HG03571 (cell line): ENCODE measurements around the gene TTC17.
"Not testable (repeated sequence)": the region's sequence is repeated elsewhere in the genome, so short reads cannot be mapped to it uniquely, and the experiment has no call there.

Experiments
- ATAC-seq: cut with Tn5 transposase; IDR thresholded peaks from one replicate; pipeline ENCODE4 v1.9.1; 2021; ENCODE audit not compliant: unreplicated experiment

The TTC17 gene

DNA sequence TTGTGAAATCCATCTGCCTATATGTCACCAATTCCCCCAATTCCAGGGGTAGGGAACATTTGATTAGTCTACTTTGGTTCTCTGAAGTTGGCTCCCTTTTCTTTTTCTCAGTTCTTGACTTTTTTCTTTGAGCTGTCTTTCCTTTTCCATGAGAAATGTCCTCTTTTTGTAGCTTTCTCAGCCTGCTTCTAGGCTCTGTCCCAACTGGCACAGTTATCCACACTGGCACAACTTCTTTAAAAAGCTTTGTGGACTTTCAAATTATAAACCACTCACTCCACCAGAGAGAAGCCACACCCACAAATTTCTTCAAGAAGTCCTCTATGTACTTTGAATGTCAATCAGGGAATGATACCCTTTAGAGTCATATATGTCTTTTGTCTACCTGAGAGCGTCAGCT lies 100.5 kb downstream of the TTC17 start:
- ATAC-seq, result no peak

DNA sequence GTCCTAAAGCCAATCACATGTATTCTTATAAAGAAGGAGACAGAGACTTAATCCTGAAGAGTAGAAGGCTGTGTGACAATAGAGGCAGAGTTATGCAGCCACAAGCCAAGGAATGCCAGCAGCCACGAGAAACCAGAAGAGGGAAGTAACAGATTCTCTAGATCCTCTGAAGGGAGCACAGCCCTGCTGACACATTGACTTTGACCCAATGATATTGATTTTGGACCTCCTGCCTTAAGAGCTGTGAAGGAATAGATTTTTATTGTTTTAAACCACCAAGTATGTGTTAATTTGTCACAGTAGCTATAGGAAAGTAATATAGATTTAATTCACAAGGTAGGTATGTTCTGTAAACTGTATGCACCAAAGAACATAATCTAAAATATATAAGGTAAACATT lies 103.6 kb downstream of the TTC17 start:
- ATAC-seq, result no peak

DNA sequence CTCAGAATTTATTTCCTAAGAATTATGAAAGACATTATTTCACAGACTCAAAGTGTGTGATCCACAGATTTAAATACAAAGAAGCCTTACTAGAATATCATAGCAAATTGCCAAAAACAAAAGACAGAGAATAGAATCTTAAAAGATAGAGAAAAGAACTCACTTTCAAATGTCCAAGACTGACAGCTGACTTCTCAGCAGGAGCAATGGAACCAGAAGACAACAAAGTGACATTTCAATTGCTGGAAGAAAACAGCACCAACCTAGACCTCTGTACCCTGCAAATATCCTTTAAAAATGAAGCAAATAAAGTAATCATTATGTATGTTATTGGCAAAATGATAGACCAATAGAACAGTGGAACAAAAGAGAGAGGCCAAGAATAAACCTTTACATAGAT lies 109.2 kb downstream of the TTC17 start:
- ATAC-seq, result no peak

DNA sequence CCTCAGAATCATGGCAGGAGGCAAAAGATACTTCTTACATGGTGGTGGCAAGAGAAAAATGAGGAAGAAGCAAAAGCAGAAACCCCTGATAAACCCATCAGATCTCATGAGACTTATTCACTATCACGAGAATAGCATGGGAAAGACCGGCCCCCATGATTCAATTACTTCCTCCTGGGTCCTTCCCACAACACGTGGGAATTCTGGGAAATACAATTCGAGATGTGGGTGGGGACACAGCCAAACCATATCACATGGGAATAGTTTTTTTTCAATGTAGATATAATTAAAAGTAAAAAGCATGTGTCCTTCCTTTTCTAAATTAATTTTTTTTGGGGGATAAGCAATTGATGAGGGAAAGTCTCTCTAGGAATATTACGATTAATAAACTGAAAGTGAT lies 118.8 kb downstream of the TTC17 start:
- ATAC-seq, result not testable (repeated sequence)

DNA sequence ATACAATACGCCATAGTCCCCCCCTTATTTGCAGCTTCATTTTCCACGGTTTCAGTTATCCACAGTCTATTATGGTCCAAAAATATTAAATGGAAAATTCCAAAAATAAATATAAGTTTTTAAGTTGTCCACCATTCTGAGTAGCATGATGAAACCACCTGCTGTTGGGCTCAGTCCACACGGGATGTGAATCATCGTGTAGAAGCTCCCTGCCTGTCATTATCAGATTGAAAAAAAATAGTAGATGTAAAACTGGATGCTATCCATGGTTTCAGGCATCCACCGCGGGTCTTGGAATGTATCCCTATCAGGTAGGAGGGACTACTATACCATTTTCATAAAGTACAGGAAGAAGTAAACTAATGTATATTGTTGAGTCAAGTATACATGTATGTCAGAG lies 127.4 kb downstream of the TTC17 start:
- no peak for ATAC-seq

DNA sequence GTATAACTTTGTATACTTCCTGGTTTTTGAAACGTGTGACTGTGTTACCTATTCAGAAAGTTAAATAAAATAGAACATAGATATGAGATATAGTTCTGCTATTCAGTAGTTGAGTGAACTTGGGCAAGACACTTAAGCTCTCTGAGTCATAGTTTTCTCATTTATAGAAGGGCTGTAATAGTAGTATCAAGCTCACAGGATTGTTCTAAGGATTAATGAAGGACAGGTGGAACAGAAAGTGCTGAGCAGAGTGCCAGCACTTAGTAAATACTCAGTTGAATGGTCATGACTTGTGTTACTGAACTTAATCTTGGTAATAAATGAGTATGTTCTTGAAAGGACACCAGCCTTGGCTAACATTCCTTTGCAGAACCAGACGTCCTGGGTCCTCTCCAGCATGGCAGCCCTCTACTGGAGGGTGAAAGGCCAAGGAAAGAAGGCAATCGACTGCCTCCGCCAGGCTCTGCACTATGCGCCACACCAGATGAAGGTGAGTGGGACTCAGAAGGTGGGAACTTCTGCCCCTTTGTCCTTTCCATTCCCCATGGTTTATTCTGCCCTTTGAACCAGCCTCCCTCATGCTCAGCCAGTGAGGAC lies 131.2 kb downstream of the TTC17 start:
- no peak for ATAC-seq

DNA sequence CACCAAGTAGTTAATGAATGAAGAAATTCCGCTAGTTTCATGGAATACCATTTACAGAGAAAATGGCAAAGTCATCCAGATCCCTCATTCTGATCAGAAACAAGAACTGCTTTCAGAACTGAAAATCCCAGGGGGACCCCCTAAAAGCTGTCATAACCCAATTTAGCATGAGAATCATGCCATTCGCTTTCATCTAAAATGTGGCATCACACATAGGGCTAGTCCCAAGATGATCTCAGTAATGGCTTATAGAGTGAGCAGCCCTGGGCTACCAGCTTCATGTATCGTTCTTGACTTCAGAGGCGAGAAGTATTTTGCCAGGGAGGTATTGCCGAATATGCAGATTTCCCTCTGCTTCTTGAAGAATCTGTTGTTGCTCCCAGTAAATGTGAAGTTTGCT lies 134.0 kb downstream of the TTC17 start:
- ATAC-seq, result no peak

DNA sequence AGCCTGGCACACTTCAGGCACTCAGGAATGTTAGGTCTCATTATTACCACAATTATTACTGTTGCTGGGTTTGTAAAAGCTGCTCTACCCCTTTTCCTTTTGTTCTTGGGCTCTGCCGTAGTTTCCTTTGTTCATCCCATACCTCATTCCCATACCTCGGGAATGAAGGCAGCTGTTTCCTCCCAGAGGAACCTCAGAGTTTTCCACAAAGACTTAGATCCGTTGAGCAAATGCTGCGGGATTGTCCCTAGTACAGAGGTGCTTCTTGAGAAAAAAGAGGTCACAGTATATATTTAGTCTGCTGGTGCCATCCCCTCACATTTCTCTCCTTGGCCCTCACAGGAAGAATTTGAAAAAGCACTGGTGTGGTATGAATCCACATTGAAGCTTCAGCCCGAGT lies 134.7 kb downstream of the TTC17 start:
- ATAC-seq, result no peak

DNA sequence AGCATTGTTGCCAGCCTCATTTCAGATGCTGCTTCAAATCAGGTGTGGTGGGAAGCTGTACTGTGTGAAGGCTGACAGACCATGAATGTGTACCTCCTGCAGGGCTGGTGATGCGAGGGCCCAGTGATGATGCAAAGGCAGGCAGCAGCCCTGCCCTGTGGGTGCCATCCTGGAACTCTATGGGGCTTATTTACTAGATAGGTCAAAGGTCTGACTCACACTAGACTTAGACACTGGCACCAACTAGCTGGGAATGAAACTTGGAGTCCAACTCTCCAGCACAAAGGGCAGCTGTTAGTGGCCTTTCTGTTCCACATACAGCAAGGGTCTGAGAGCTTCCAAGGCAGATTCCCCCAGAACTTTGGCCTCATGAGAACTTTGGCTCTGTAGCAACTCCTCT lies 138.4 kb downstream of the TTC17 start:
- no peak for ATAC-seq

DNA sequence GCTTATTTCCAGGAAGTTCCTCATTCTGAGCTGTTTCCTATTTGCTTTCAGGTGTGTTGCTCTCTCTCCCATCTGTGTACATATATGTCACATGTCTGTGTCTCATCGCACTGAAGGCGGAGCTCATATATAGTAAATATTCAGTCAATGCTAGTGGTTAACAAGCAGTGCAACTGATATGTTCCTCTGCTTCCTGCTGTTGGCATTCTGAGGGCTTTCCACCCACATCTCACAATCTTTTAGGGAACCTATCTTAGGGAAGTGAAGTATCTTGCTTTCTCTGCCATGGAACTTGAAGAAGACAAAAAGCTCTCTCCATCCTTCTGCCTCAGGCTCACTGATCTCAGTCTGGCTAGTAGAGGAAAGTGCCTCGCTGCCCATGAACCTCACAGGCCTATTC lies 139.8 kb downstream of the TTC17 start:
- no peak for ATAC-seq

DNA sequence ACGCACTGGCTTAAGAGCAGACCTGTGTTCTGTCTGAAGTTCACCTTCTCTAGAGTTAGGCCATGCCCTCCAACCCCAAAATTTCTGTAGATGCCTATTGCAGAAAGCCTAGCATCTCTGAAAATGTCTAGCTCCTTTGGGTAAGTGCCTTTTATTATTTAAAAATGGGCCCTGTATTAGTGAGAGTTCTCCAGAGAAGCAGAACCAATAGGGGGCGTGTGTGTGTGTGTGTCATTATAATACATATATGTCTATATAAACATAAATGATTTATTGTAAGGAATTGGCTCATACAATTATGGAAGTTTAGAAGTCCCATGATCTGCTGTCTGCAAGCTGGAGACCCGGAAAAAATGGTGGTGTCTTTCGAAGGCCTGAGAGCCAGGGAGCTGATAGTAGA lies 144.7 kb downstream of the TTC17 start:
- no peak for ATAC-seq

DNA sequence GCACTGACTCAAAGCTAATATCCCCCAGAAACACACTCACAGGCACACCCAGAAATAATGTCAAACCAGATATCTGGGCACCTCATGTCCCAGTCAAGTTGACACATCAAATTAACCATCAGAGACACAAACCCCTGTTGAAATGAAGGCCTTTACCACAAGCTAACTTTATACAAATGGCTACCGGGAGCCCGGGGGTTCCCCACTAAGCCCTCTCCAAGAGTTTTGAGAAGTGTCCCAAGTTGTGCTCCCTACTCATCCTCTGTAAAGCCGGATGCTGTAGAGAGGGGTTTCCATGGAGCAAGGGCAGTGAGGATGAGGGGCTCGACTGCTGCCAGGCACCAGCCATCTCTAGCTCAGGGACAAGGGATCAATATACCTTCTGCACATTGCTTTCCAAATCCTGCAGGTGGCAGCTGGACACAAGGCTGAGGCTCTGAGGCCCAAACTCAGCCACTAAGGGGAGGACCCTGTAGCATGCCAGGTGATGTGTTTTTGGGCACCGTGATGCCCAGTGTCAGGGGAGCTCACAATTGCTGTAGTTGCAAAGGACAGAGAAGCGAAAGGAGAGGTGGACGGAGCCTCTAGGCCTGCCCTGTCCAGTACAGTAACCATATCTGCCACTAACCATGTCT lies 145.7 kb downstream of the TTC17 start:
- no peak for ATAC-seq

DNA sequence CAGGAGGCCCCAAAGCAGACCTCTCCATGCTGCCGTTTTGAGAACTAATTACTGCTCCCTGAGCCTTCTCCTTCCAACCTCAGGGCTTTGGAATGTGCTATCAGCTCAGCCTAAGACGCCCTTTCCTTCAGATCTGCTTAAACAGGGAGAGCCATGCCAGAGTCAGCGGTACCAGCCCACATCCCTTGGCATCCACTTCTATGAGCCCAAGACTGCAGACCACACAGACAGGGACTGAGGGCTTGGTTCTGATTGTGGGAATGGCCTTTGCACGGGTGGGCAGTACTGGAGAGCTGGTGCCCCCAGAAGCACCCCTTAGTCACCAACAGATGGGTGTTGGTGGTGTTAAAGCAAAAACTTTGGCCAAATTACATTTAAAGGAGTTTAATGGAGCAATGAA lies 146.5 kb downstream of the TTC17 start:
- ATAC-seq, result no peak

DNA sequence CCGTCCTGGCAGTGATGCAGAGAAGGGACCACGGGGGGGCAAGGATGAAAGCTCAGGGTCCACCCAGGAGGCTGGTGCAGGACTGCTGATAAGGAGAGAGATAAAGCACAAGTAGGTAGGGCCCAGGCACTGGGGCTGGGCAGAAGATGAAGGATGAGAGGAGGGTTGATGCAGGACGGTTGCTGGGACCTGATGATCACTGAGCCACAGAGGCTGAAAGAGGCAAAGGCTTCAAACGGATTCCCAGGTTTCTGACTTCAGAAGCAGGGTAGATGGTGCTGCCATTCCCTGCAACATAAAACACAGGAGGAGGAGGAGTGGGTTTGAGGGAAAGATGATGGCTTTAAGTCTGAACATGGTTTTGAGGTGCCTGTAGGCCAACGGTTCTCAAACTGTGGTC lies 148.5 kb downstream of the TTC17 start:
- no peak for ATAC-seq

DNA sequence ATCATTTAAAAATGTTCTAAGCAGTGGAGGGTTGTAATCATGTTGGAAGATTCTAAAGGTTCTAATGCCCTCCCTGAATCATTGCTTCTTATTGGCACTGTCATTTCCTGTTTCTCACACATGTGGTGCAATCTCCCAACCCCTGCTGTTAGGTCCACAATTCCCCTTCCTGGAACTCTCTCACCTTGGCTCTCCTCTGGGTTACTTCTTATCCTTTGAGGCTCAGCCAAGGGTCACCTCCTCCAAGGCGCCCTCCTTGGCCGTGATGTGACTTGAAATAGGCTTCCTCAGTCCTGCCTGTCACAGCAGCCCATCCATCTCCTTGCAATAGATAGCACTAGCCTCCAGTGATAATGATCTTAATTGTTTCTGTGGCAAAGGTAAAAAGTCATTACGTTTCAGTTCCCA lies 149.8 kb downstream of the TTC17 start:
- no peak for ATAC-seq

DNA sequence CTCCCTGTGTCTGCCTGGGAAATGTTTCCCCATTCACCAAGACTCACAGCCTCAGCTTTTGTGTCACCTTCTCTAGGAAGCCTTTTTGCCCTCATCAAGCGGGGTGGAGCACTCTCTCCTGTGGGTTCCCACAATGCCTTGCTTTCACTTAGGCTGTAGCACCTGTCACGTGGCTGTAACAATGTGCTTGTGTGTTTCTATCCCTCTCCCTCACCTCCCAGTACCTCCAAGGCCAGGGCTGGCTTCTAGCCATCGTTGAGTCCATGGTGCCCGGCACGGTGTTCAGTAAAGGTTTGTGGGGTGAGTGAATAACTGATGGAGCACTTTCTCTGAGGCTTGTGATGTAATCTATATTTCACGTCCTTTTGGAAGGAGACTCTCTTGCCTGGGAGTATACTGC lies 153.2 kb downstream of the TTC17 start:
- no peak for ATAC-seq

DNA sequence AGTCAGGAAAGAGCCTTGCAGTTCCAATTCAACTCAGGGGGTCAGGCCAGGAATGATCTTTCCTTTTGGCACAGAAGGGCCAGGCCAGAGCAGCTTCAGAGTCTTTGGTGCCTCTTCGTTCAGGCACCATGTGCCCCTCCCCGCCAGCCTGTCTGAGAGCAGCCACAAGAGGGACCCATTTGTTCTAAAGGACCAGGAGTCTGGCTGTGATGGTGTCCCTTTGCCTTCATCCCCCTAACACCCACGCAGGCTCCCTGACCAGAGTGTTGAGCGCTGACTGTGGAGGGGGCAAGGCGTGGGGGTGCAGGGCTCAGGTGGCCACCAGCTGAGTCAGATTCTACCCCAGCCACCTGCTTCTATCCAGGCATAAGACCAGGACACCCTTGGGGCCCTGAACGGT lies 156.4 kb downstream of the TTC17 start:
- no peak for ATAC-seq

DNA sequence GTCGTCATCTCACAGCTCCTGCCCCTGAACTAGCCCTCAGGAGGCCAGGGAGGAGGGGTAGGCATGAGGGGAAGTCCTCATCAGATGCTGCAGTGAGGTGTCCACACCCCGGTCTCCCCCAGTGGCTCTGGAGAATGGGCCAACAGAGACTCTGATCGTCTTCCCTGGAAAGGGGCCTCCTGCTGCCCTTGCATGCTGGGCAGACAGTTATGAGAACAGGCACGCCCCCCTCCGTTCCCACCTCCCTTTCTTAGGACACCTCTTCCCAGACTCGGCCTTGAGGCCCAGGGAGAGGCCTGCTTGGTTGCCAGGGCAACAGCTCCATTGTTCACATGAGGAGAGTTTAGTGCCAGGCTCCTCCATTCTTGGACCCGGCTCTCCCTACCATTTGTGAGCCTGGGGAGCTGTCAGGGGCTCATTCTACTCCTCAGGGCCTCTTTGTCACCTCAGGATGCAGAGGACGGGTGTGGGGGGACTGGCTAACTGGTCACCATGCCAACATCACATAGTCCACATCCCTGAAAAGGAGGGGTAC lies 157.7 kb downstream of the TTC17 start:
- no peak for ATAC-seq

DNA sequence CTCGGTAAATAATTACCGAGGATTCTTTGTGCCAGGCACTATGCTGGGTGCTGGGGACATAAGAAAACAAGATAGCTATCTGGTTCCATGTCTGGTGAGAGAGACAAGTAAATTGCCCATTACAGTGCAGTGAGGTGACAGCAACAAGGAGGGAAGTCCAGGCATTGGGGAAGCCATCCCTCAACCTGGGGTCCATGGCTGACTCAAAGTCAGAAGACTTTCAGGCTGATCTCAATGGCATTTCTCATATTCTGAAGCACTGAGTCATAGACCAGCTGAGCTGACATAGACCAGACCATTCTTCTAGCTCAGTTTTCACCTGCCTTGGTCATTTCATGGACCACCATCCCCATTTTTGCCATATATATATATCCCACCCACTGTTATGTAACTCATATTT lies 158.8 kb downstream of the TTC17 start:
- ATAC-seq, result no peak

DNA sequence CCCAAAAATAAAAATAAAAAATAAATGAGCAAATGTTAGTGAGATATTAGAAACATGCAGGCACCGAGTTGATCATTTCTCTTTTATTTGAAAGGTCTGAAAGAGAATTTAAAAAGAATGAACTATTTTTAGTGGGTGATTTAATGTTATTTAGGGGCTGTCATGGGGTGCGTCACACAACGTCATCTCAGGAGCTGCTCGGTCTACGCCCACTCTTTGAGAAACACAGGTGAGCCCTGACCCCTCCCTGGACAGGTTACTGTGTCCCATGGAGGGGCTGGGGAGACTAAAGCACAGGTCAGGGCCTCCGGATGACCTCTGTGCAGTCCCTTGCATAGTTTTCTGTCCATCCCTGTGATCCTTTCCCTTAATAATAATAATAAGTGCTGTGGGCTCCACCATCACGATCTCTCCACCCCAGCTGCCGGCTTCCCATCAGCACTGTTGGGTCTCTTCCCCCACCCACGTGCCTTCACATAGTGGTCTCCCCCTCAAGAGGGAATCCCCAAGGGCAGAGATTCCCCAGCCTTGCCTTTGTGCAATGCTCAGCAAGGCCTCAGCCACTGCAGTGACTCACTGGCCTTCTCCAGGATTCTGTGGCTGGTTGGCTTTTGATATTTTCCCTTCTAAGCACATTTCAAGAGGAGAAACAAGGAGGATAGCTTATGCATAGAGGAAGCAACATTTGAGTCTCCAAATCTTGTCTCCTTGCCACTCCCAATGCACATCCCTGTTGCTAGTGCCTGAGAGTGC lies 159.9 kb downstream of the TTC17 start:
- ATAC-seq, result no peak

DNA sequence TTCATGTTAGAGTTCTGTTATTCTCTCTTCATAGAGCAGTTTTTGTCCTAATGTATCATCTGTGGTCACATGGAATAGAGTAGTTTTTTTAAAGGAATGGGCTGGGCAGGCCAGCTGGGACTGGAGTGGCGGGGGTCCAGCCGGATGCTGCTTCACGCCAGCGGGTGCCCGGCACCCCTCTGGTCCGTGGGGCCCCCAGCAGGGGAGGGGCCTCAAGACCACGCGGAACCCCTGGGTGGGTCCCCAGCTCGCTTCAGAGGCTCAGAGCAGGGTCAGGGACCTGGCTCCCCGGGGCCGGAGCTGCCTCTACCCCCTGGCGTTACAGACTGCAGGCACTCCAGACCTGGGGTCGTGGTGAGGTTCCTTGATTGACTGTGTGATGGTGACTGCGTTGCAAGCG lies 162.8 kb downstream of the TTC17 start:
- no peak for ATAC-seq

DNA sequence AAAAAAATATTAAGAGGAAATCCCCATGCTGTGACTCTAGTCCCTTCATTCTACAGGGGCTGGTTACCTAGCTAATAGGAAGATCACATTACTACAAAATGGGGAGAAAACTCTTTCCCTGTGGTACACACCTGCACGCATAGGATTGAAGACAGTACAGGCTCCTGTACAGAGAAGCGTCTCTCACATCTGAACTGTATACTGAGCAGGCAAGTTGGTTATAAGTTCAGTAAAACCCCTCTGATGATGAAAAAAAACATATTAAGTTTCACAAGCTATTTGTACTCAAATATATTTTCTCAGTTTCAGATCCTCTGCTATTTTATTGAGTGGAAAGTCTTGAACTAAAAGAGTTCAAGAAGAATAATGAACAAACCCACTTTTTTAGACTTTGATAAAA lies 164.9 kb downstream of the TTC17 start:
- ATAC-seq, result no peak
